ENCODE results near the gene DGKB.

The DGKB gene

GRCh38 chr7:14115701-14116100, 786.9 kb downstream of the DGKB start:
- no peak for DNase-seq (ENCODE audit: low read depth)

DNA sequence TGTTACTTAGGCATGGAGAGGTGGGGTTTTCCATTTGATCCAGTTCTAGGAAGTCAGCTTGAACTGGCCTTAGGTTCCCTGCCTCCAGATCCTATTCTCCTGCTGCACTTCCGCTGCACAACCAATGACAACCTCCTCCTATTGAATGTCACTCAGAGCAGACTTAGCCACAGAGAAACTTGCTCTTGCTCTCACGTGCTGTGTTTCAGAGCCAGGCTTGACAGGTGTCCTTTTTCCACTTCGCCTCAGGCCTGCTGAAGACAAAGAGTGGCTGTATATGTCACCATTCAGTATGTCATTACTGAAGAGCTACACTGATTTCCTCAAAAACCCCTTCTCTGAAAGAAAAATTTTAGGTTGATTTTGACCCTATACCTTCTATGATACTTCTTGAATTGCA, 797.7 kb downstream of the DGKB start:
- DNase-seq (ENCODE audit: low read depth): no peak

- no peak for DNase-seq (ENCODE audit: low read depth)
Measured at GRCh38 chr7:14096159-14096558, 806.4 kb downstream of the DGKB start.

- no peak for DNase-seq (ENCODE audit: low read depth)
Measured at GRCh38 chr7:14095233-14095950, 807.2 kb downstream of the DGKB start.

All from stimulated activated CD4-positive, alpha-beta T cell treated with anti-CD3 and anti-CD28 coated beads, Interleukin-2, amount 100 ng/mL, for 4 hours (primary cell).